ENCODE results near the gene TNPO3. TPM values are rescaled to one million over a fixed set of nuclear protein-coding genes. Genes with fewer than 3 reads are reported as not detected.
"Not testable (repeated sequence)": the region's sequence is repeated elsewhere in the genome, so short reads cannot be mapped to it uniquely, and the experiment has no call there.

The TNPO3 gene
- total and polyA plus RNA-seq, 7 donors: 22.6 to 62.1 (median 37.0) TPM

GRCh38 chr7:129043012-129043411, 11.9 kb downstream of the TNPO3 start:
- no peaks in the 10 kb centered on the region for H3K9me3 ChIP-seq
- H3K4me1 ChIP-seq: peaks cover 13% of the 10 kb centered on the region
- H3K4me3 ChIP-seq: no peak overlapping the region
- intact Hi-C loops (cut with DNase I): no loop called here
- TF ChIP-seq CTCF (IDR thresholded peaks at IDR 0.05): no peak
- DNase-seq: no peak
- WGBS, 3 donors: 81 to 92% (median 88%) methylated on average over 3 of the region's 3 CpGs
- H3K36me3 ChIP-seq (ENCODE audit: insufficient read depth in 1 of 2, low read depth in 1 of 2): peaks cover 3 to 28% of the 10 kb centered on the region in 2 donors
- no peak overlapping the region for H3K27ac ChIP-seq
- no peak for ATAC-seq
- H3K27me3 ChIP-seq (ENCODE audit: insufficient read depth in 3 of 3, low read length in 2 of 3): no peaks in the 10 kb centered on the region

GRCh38 chr7:129041142-129042085, 13.5 kb downstream of the TNPO3 start:
- WGBS, 3 donors: 91 to 94% (median 93%) methylated on average over 3 of the region's 3 CpGs
- Histone ChIP-seq H3K9me3 (no peaks in the 10 kb centered on the region), H3K27ac (no peak overlapping the region), H3K4me3 (no peak overlapping the region), H3K36me3 (ENCODE audit: insufficient read depth in 1 of 2, low read depth in 1 of 2) (peaks cover 3 to 33% of the 10 kb centered on the region in 2 donors), H3K4me1 (peaks cover 5% of the 10 kb centered on the region), H3K27me3 (ENCODE audit: insufficient read depth in 3 of 3, low read length in 2 of 3) (no peaks in the 10 kb centered on the region)
- no peak for ATAC-seq
- intact Hi-C loops (cut with DNase I): no loop called here
- no peak for TF ChIP-seq CTCF (IDR thresholded peaks at IDR 0.05)
- DNase-seq: no peak

GRCh38 chr7:129038468-129038867, 16.4 kb downstream of the TNPO3 start:
- H3K9me3 ChIP-seq; ATAC-seq; H3K4me1 ChIP-seq; intact Hi-C loops (cut with DNase I); H3K4me3 ChIP-seq; DNase-seq; H3K27ac ChIP-seq; H3K27me3 ChIP-seq (ENCODE audit: insufficient read depth in 3 of 3, low read length in 2 of 3): not testable (repeated sequence)
- 94 to 99% (median 98%) methylated on average over 2 of the region's 2 CpGs for WGBS, 3 donors
- H3K36me3 ChIP-seq (ENCODE audit: insufficient read depth in 1 of 2, low read depth in 1 of 2): peaks cover 3 to 47% of the 10 kb centered on the region in 2 donors

GRCh38 chr7:129037585-129037984, 17.3 kb downstream of the TNPO3 start:
- H3K4me1 ChIP-seq: no peaks in the 10 kb centered on the region
- peaks cover 3 to 47% of the 10 kb centered on the region in 2 donors for H3K36me3 ChIP-seq (ENCODE audit: insufficient read depth in 1 of 2, low read depth in 1 of 2)
- no peaks in the 10 kb centered on the region for H3K9me3 ChIP-seq
- 97% methylated on average over 4 of the region's 4 CpGs for whole genome bisulfite sequencing, 3 donors
- H3K27ac ChIP-seq: no peak overlapping the region
- no peak for TF ChIP-seq CTCF (IDR thresholded peaks at IDR 0.05)
- DNase-seq (no peak), ATAC-seq (no peak)
- H3K27me3 ChIP-seq (ENCODE audit: insufficient read depth in 3 of 3, low read length in 2 of 3): no peaks in the 10 kb centered on the region
- intact Hi-C loops (cut with DNase I): no loop called here
- no peak overlapping the region for H3K4me3 ChIP-seq

- ATAC-seq (no peak), DNase-seq (no peak)
- Histone ChIP-seq H3K9me3 (no peaks in the 10 kb centered on the region), H3K4me1 (peaks cover 6% of the 10 kb centered on the region), H3K27me3 (ENCODE audit: insufficient read depth in 3 of 3, low read length in 2 of 3) (no peaks in the 10 kb centered on the region), H3K4me3 (no peak overlapping the region), H3K36me3 (ENCODE audit: insufficient read depth in 1 of 2, low read depth in 1 of 2) (peaks cover 0 to 21% of the 10 kb centered on the region in 2 donors), H3K27ac (no peak overlapping the region)
- TF ChIP-seq CTCF (IDR thresholded peaks at IDR 0.05): no peak
- WGBS, 3 donors: 94 to 100% (median 99%) methylated on average over 1 of the region's 1 CpG
- intact Hi-C loops (cut with DNase I): no loop called here
Observed at GRCh38 chr7:129032017-129032416, 22.9 kb downstream of the TNPO3 start.
